Heart left ventricle (tissue), 16 donors: Measurements from ENCODE around the gene SLC24A4. TPM values are rescaled to one million over a fixed set of nuclear protein-coding genes. Genes with fewer than 3 reads are reported as not detected.
A peak's percentile ranks its signal among the peaks of the same experiment; 100 is the strongest.

Source experiments
- ATAC-seq, 4 donors: fragments of 200-7000 bp; cut with Tn5 transposase; one replicate each; pipeline ENCODE4 v1.9.1; 2020 to 2022; ENCODE audit warnings: moderate library complexity in 4 of 4, mild to moderate bottlenecking in 3 of 4, moderate number of reproducible peaks in 1 of 4
- DNase-seq, 5 donors: peaks; one replicate each; pipeline ENCODE4 v3.0.0-alpha.2; 2020
- H3K27ac ChIP-seq, 12 donors: fragments of 200-600 bp; sonication (generic) in 4 of 12; one replicate each; pipeline versions ENCODE4 v1.5.0 to v1.8.0; 2016 to 2022; ENCODE audit warnings: mild to moderate bottlenecking in 2 of 12
- H3K27me3 ChIP-seq, 9 donors: fragments of 200-600 bp; sonication (generic) in 2 of 9; one replicate each; pipeline versions ENCODE4 v1.5.1 to v1.8.0; 2016 to 2022; ENCODE audit warnings: mild to moderate bottlenecking in 3 of 9
- H3K36me3 ChIP-seq, 9 donors: fragments of 200-600 bp; sonication (generic) in 2 of 9; one replicate each; pipeline versions ENCODE4 v1.5.0 to v1.8.0; 2018 to 2022; ENCODE audit warnings: mild to moderate bottlenecking in 2 of 9
- H3K4me1 ChIP-seq, 12 donors: fragments of 200-600 bp; sonication (generic) in 4 of 12; one replicate each; pipeline versions ENCODE4 v1.5.0 to v1.8.0; 2016 to 2022; ENCODE audit warnings: mild to moderate bottlenecking in 3 of 12
- H3K4me3 ChIP-seq, 12 donors: fragments of 200-600 bp; sonication (generic) in 4 of 12; one replicate each; pipeline versions ENCODE4 v1.5.0 to v1.8.0; 2017 to 2022; ENCODE audit warnings: mild to moderate bottlenecking in 9 of 12, moderate library complexity in 4 of 12
- H3K9me3 ChIP-seq, 12 donors: fragments of 200-600 bp; sonication (generic) in 4 of 12; one replicate each; pipeline versions ENCODE4 v1.5.0 to v1.8.0; 2016 to 2022; ENCODE audit warnings: mild to moderate bottlenecking in 1 of 12
- CTCF ChIP-seq, 12 donors: fragments of 200-600 bp; sonication (generic) in 4 of 12; IDR thresholded peaks; one replicate each; pipeline versions ENCODE4 v1.5.0 to v1.8.0; 2018 to 2022; ENCODE audit warnings: antibody characterized with exemption in 12 of 12, mild to moderate bottlenecking in 5 of 12
- POLR2A ChIP-seq, 2 donors: fragments of 450-650 bp; IDR thresholded peaks; one replicate each; pipeline ENCODE4 v1.6.1; 2017; ENCODE audit warnings: antibody characterized with exemption in 2 of 2, mild to moderate bottlenecking in 2 of 2, moderate library complexity in 2 of 2
- WGBS, 4 donors: extraction: QIAGEN DNeasy Blood & Tissue Kit in 2 of 4; methylation state at CpG; one replicate each; pipeline versions ENCODE4 v1.1.5 to v1.1.7; 2013 to 2018; 5-methylcytosine and 5-hydroxymethylcytosine counted together
- intact Hi-C, 10 donors: fragments of 100-400 bp; cut with DNase I; formaldehyde crosslinking; loops; one replicate each; pipeline versions ENCODE4 v1.11.1 to v1.14.2; 2022
- polyA plus RNA-seq, 2 donors: library from polyadenylated mRNA; stranded (reverse); fragments of 200-250 nt; gene quantifications; one replicate each; pipeline ENCODE4 v1.2.3, GENCODE V29; 2013
- total RNA-seq, 9 donors: library from RNA; depleted of rRNA in 2 of 9; stranded (reverse); fragments of >200 nt in 2 of 9; fragmentation: NEBNext Ultra II Directional in 3 of 9; extraction: Animal tissue kit (Norgen Biotek cat#: 25700) in 3 of 9; gene quantifications; one replicate each; pipeline versions ENCODE4 v1.1.0 to v1.2.4, GENCODE V29; 2016 to 2023
- donor health status: ischemic (EF 13 %, LVEDD 7.1; RV severe dilation, severe dysfunction).
- donor health status: healthy with polysubstance abuse.
- donor health status: DM: no; HTN: yes; CAD: no.
- donor health status: DM: no; HTN: no; CAD: no.
- donor health status: ischemic (EF 25% LVEDD 6.9; RV normal size, moderate dysfunction).
- donor health status: ischemic (EF 25% LVEDD 5.7; RV mildly dilated, moderate dysfunction).
- donor health status: healthy.
- donor health status: DM: yes; HTN: yes; CAD: no.
- donor health status: ischemic (EF 35%, LVEDD 5.7; RV mildly dilated, moderate dysfunction).
- donor health status: nonischemic (EF 11% LVEDD 7.7; RV severe dilation, severe dysfunction).
- donor health status: DM: yes; HTN: yes; CAD: no.
- donor health status: PGD.
- donor health status: ischemic (EF 29% LVEDD 5.4; RV normal size, mild dysfunction).
- donor health status: nonischemic (EF 23%, LVEDD 6.1; RV moderate dilation, normal function).

The SLC24A4 gene
- total and polyA plus RNA-seq, 11 donors: 0.05 to 1.6 (median 0.23) TPM

DNA sequence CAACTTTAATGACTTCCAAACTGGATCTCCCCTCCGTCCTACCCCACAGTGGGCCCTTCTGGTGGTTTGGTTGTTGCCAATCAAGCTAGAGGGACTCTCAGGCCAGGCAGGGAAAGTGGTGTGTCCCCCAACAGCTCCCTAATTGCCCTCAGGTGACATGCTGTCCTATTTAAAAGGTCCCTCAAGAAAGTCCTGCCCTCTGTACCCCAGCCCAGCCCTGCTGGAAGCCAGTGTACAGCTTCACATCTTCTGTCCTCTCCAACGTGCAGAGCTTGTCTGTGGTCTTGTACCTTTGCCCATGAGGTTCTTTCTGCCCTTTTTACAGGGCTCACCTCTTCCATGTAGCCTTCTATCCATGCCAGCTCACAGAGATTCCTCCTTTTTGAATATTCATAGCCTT lies 194.8 kb downstream of the SLC24A4 start:
- Histone ChIP-seq H3K27ac (peak overlapping the region in 1 of 12 donors; percentile 32), H3K27me3 (no peaks in the 10 kb centered on the region), H3K4me3 (no peak overlapping the region), H3K4me1 (peaks cover 0 to 66% (median 14%) of the 10 kb centered on the region in 12 donors), H3K36me3 (peaks cover 0 to 3% (median 0%) of the 10 kb centered on the region in 9 donors), H3K9me3 (no peaks in the 10 kb centered on the region)
- ATAC-seq: no peak
- no peak for DNase-seq
- 77 to 90% (median 83%) methylated on average over 2 of the region's 2 CpGs for WGBS, 4 donors
- intact Hi-C loops: loop anchor here in 1 of 10 donors (5.0 kb wide), 1 partner anchor 160 kb away; no protein-coding TSS in a partner anchor
- no peak for TF ChIP-seq CTCF (IDR thresholded peaks at IDR 0.05)
- TF ChIP-seq POLR2A (IDR thresholded peaks at IDR 0.05): no peak

DNA sequence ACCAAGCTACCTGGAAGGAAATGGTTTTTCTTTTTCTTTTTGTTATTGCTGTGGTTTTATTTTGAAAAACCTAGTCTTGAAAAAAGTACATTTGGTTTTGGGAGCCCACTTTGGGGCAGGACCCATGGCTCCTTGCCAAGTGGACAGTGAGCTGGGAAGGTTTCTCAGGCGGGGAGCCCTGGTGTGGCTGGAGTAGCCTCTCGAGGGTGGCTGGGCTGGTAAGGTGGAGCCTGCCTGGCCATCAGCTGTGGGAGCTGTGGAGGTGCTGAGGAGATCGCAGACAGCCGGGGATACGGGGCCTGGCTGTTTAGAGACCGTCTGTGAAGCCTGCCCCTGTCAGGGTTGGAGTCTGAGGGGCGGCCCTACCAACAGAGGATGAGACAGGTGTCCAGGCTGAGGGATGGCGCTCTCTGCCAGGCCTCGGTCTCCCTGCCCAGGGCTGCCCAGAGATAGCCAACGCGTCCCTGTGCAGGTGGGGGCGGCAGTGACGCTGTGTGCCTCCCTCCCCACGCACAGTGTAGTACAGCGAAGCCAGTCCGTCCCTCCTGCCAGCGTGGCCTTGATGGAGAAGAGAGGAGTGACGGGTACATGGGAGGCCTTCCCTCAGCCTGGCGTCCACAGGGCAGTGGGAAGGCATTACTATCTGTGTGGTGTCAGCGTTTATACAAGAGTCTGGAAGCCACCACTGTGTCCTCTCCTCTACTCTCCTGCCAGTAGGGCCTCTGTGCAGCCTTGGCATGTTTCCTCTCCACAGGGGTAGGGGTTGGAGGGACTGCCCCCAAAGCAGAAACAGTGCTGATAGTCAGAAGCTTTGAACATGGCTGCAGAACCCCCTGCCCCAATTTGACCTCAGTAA lies 196.5 kb downstream of the SLC24A4 start:
- peaks cover 0 to 66% (median 11%) of the 10 kb centered on the region in 12 donors for H3K4me1 ChIP-seq
- TF ChIP-seq POLR2A (IDR thresholded peaks at IDR 0.05) (no peak), CTCF (IDR thresholded peaks at IDR 0.05) (no peak)
- ATAC-seq: peak in 1 of 4 donors; percentile 14
- no peak for DNase-seq
- 82 to 91% (median 88%) methylated on average over 15 to 20 of the region's 20 CpGs for WGBS, 4 donors
- peak overlapping the region in 2 of 12 donors; percentile 40 to 56 for H3K27ac ChIP-seq
- peaks cover 0 to 3% (median 0%) of the 10 kb centered on the region in 9 donors for H3K36me3 ChIP-seq
- intact Hi-C loops: loop anchor here in 1 of 10 donors (5.0 kb wide), 1 partner anchor 158 kb away; no protein-coding TSS in a partner anchor
- no peak overlapping the region for H3K4me3 ChIP-seq
- no peaks in the 10 kb centered on the region for H3K9me3 ChIP-seq
- H3K27me3 ChIP-seq: no peaks in the 10 kb centered on the region

DNA sequence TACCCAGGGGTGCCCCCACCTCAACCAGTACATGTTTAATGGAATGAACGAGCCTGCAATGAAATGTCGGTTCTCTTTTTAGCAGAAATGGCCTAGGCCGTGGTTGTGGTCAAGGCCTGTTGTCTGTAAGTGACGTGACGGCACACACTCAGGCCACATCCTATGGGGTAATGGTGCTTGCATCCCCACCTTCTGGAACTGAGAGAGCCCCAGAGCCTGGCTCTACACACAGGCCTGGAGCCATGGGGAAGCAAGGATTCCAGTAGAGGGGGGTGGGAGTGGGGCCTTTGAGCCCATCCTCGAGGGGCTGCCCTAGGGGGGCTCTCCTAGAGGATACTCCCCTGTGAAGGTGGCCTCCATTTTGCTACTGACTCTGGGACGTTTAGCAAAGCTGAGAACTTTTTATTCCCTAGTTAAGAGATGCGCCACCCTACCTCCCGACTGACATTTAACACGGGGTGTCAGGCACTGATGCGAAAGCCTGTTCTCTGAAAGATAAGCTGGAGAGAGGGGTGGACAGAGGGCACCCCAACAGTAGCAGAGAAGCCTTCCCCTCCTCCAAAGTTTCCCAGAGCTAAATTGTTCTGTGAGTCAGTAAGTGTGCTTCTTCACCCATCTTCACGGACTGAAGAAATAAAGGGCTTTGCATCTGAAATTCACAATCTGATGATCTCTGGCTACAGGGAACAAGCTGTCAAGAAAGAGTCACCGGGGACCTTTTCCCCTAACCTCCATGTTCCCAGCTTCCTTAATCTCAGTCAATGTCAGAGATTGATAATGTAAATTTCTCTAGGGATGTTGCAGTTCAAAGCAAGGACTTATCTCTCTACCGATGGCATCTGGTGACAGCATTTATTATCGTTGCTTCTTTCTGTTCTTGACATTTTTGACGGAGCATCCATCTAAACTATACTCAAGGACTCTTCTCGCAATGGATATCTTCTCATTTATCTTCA lies 197.4 kb downstream of the SLC24A4 start:
- WGBS, 4 donors: 82 to 89% (median 87%) methylated on average over 16 to 17 of the region's 17 CpGs
- Histone ChIP-seq H3K27me3 (no peaks in the 10 kb centered on the region), H3K4me3 (no peak overlapping the region), H3K4me1 (peaks cover 0 to 65% (median 13%) of the 10 kb centered on the region in 12 donors), H3K9me3 (no peaks in the 10 kb centered on the region), H3K27ac (peak overlapping the region in 1 of 12 donors; percentile 56), H3K36me3 (peaks cover 0 to 3% (median 0%) of the 10 kb centered on the region in 9 donors)
- TF ChIP-seq CTCF (IDR thresholded peaks at IDR 0.05): no peak
- no peak for TF ChIP-seq POLR2A (IDR thresholded peaks at IDR 0.05)
- DNase-seq (no peak), ATAC-seq (peak in 2 of 4 donors; percentile 32 to 43)
- intact Hi-C loops: no loop called here
